Measurements from ENCODE around the gene GSPT2. TPM values are rescaled to one million over a fixed set of nuclear protein-coding genes. Genes with fewer than 3 reads are reported as not detected.

GSPT2 gene
- total and polyA plus RNA-seq, 3 donors from 2014 or later, result 24.3 to 25.7 (median 25.0) TPM

DNA sequence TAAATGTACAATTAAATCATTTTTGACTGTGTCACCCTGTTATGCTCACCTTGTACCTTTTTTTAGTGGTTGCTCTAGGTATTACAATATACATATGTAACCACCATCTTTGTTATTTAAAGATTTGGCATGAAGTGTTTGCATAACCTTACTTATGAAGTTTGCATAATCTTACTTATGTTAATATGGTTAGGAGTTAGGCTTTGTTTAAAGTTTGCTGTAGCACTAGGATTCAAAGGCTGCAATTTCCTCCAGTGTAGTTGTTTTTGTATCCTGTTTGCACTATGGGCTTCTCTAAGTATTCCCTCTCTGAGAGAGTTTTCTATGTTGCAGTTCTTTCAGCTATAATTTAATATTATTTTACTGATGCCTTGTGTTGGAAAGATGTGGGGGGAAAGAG, 15.0 kb upstream of the GSPT2 start:
- H3K4me3 ChIP-seq, result no peak overlapping the region
- no peaks in the 10 kb centered on the region for H3K36me3 ChIP-seq (ENCODE audit: low read depth, missing control alignments)
- no peak overlapping the region for H3K27ac ChIP-seq
- no peak for TF ChIP-seq POLR2A (IDR thresholded peaks at IDR 0.05)
- TF ChIP-seq, protein P1, sequence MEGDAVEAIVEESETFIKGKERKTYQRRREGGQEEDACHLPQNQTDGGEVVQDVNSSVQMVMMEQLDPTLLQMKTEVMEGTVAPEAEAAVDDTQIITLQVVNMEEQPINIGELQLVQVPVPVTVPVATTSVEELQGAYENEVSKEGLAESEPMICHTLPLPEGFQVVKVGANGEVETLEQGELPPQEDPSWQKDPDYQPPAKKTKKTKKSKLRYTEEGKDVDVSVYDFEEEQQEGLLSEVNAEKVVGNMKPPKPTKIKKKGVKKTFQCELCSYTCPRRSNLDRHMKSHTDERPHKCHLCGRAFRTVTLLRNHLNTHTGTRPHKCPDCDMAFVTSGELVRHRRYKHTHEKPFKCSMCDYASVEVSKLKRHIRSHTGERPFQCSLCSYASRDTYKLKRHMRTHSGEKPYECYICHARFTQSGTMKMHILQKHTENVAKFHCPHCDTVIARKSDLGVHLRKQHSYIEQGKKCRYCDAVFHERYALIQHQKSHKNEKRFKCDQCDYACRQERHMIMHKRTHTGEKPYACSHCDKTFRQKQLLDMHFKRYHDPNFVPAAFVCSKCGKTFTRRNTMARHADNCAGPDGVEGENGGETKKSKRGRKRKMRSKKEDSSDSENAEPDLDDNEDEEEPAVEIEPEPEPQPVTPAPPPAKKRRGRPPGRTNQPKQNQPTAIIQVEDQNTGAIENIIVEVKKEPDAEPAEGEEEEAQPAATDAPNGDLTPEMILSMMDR (IDR thresholded peaks at IDR 0.05), result peak in 1 of 3 experiments; percentile 24
- DNase-seq, result no peak
- H3K9me3 ChIP-seq, result no peaks in the 10 kb centered on the region
- H3K27me3 ChIP-seq, result no peaks in the 10 kb centered on the region
- H3K4me1 ChIP-seq, result no peaks in the 10 kb centered on the region
- intact Hi-C loops (cut with DNase I; ENCODE audit: low total_unique reads), result no loop called here

DNA sequence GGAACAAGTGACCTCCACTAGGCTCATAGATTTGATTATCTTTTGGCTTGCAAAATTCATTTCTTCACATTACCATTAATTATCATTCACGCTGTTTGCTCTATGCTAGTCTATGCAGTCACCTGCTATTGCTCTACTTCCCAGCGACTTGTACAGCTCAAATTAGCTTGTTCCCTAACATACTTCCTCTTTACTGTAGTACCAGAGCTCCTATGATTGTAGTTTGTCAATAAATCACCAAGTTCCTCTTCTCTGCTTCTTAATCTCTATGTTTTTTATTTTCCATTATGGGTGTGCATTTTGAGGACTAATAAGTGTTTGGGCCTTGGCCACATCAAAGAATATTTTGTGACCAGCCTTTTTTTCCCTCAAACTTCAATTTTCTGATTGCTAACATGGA, 6.2 kb upstream of the GSPT2 start:
- TF ChIP-seq, protein P1 (IDR thresholded peaks at IDR 0.05), result no peak
- no peaks in the 10 kb centered on the region for H3K4me1 ChIP-seq
- DNase-seq, result no peak
- 69 to 83% methylated on average over 2 of the region's 2 CpGs for WGBS, 2 donors
- H3K36me3 ChIP-seq (ENCODE audit: low read depth, missing control alignments), result no peaks in the 10 kb centered on the region
- H3K27ac ChIP-seq, result no peak overlapping the region
- H3K27me3 ChIP-seq, result no peaks in the 10 kb centered on the region
- intact Hi-C loops (cut with DNase I; ENCODE audit: low total_unique reads), result no loop called here
- no peaks in the 10 kb centered on the region for H3K9me3 ChIP-seq
- no peak overlapping the region for H3K4me3 ChIP-seq

DNA sequence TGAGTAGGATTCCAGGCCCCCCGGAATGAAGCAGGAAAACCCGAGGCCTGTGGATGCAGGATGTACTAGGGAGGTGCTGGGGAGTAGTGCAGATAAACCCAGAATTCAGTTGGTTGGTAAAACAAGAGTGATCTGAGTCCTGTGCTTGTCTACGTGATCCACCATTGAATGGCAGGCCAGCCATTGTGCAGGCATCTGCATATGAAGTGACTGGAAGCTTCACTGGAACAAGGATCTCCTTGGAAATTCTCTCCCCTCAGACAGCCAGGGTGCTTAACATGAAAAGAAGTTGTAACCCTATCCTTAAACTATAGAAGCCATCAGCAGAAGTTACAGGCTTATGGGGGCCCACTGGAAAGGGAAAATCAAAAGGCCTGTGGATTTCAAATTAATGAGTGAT, 656 bp upstream of the GSPT2 start:
- no peak overlapping the region for H3K27ac ChIP-seq
- no peak for DNase-seq
- 43 to 49% methylated on average over 3 of the region's 3 CpGs for WGBS, 2 donors

DNA sequence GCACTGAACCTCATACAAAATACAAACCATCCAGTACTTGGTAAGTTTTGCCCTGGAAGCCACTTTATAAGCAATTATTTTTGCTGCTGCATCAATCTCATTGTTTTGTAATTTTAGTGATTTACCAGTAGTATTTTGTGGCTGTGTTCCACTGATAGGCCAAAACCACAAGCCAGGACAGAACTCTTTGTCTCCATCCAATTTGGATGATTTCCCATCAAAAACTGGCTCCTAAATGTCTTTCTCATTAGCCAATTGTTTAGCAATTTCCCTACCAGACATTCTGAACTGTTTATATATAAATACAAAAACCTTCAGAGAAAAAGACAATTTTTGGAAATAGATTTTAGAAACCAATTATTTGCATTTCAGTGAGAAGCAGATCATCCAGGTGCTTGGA, 4.4 kb downstream of the GSPT2 start:
- no peaks in the 10 kb centered on the region for H3K9me3 ChIP-seq

More for the DNA sequence above, 656 bp upstream of the GSPT2 start:
- Histone ChIP-seq H3K9me3 (no peaks in the 10 kb centered on the region), H3K36me3 (ENCODE audit: low read depth, missing control alignments) (no peaks in the 10 kb centered on the region), H3K27me3 (no peaks in the 10 kb centered on the region), H3K4me1 (no peaks in the 10 kb centered on the region), H3K4me3 (no peak overlapping the region)
- TF ChIP-seq, protein P1 (IDR thresholded peaks at IDR 0.05), result no peak
- TF ChIP-seq POLR2A (IDR thresholded peaks at IDR 0.05), result no peak
- intact Hi-C loops (cut with DNase I; ENCODE audit: low total_unique reads), result no loop called here

More for the DNA sequence above, 4.4 kb downstream of the GSPT2 start:
- H3K4me3 ChIP-seq, result no peak overlapping the region
- intact Hi-C loops (cut with DNase I; ENCODE audit: low total_unique reads), result no loop called here
- no peak for DNase-seq
- no peak for TF ChIP-seq POLR2A (IDR thresholded peaks at IDR 0.05)
- TF ChIP-seq, protein P1 (IDR thresholded peaks at IDR 0.05), result no peak
- H3K27me3 ChIP-seq, result no peaks in the 10 kb centered on the region
- H3K27ac ChIP-seq, result no peak overlapping the region
- no peaks in the 10 kb centered on the region for H3K4me1 ChIP-seq
- no peaks in the 10 kb centered on the region for H3K36me3 ChIP-seq (ENCODE audit: low read depth, missing control alignments)
